H1 (cell line): ENCODE measurements around the gene P3H2. TPM values are rescaled to one million over a fixed set of nuclear protein-coding genes. Genes with fewer than 3 reads are reported as not detected.

Experiments
- CTCF ChIA-PET: fragments of 300-600 bp; sonication (Branson Sonifier 250); formaldehyde crosslinking; loops from one replicate; lab custom pipeline; 2021; ENCODE audit not compliant: partially characterized antibody; lab: Charles Lee
- POLR2A ChIA-PET: fragments of 300-600 bp; sonication (Branson Sonifier 250); formaldehyde crosslinking; loops from one replicate; lab custom pipeline; 2021; ENCODE audit warnings: inconsistent platforms; ENCODE audit not compliant: partially characterized antibody; lab: Charles Lee
- DNase-seq, 2 experiments: peaks; one replicate each; pipeline versions ENCODE4 v3.0.0 to v3.0.0-alpha.2; 2010 to 2022; ENCODE audit warnings: low spot score in 2 of 2, low read depth in 1 of 2, mixed read lengths in 1 of 2
- FAIRE-seq: peaks from 2 replicates; lab custom pipeline; 2011; peaks lifted over from hg19 to GRCh38; lab: Jason Lieb, UNC
- H2AFZ ChIP-seq: 2 replicates; pipeline ENCODE4 v1.8.1; 2012; ENCODE audit warnings: low read length, inconsistent platforms
- H2AK5ac ChIP-seq: 2 replicates; pipeline ENCODE4 v1.6.1; 2013; ENCODE audit warnings: low read depth, low read length
- H2BK120ac ChIP-seq: replicated peaks from 2 replicates; pipeline ENCODE3; 2013; ENCODE audit warnings: low read depth, low read length, inconsistent platforms
- H2BK12ac ChIP-seq: 2 replicates; pipeline ENCODE4 v1.6.1; 2013; ENCODE audit warnings: low read depth, low read length
- H2BK15ac ChIP-seq: 2 replicates; pipeline ENCODE4 v1.6.1; 2013; ENCODE audit warnings: low read length
- H2BK20ac ChIP-seq: 2 replicates; pipeline ENCODE4 v1.6.1; 2013; ENCODE audit warnings: low read length
- H2BK5ac ChIP-seq: 2 replicates; pipeline ENCODE4 v1.6.1; 2013; ENCODE audit warnings: low read depth, low read length
- H3K14ac ChIP-seq: 2 replicates; pipeline ENCODE4 v1.6.1; 2013; ENCODE audit warnings: inconsistent platforms; ENCODE audit not compliant: insufficient read length
- H3K18ac ChIP-seq: 2 replicates; pipeline ENCODE4 v1.6.1; 2013; ENCODE audit warnings: low read length; ENCODE audit errors: extremely low read depth
- H3K23ac ChIP-seq: 2 replicates; pipeline ENCODE4 v1.6.1; 2013; ENCODE audit warnings: inconsistent platforms; ENCODE audit not compliant: insufficient read length
- H3K23me2 ChIP-seq: 2 replicates; pipeline ENCODE4 v1.6.1; 2013; ENCODE audit warnings: low read depth, low read length
- H3K27ac ChIP-seq: 2 replicates; pipeline ENCODE4 v1.6.1; 2011; ENCODE audit warnings: low read depth, low read length, inconsistent platforms
- H3K27me3 ChIP-seq, 4 experiments: replicated peaks in 1 of 4; 1 replicate in 1 of 4; 2 replicates in 3 of 4; pipeline versions ENCODE4 v1.6.1 to v1.8.1; 2011 to 2013; ENCODE audit warnings: low read length in 3 of 4, mild to moderate bottlenecking in 3 of 4, inconsistent platforms in 2 of 4, mixed read lengths in 2 of 4, moderate library complexity in 1 of 4; ENCODE audit not compliant: control insufficient read depth in 3 of 4, insufficient read depth in 3 of 4; ENCODE audit errors: extremely low read depth in 1 of 4
- H3K36me3 ChIP-seq, 4 experiments: 2 replicates each; pipeline versions ENCODE4 v1.6.1 to v1.8.1; 2011 to 2013; ENCODE audit warnings: mild to moderate bottlenecking in 4 of 4, low read length in 3 of 4, moderate library complexity in 2 of 4, control low read depth in 1 of 4, inconsistent platforms in 1 of 4; ENCODE audit not compliant: insufficient read depth in 4 of 4, control insufficient read depth in 2 of 4
- H3K4ac ChIP-seq: replicated peaks from 2 replicates; pipeline ENCODE3; 2013; ENCODE audit warnings: low read length, low read depth, mixed read lengths, inconsistent platforms; ENCODE audit not compliant: insufficient read length
- H3K4me1 ChIP-seq, 4 experiments: replicated peaks in 1 of 4; 1 replicate in 1 of 4; 2 replicates in 3 of 4; pipeline versions ENCODE4 v1.6.1 to v1.8.1; 2011 to 2013; ENCODE audit warnings: low read length in 3 of 4, inconsistent platforms in 2 of 4, mixed read lengths in 1 of 4; ENCODE audit not compliant: insufficient read depth in 4 of 4, control insufficient read depth in 3 of 4
- H3K4me2 ChIP-seq, 2 experiments: 2 replicates each; pipeline versions ENCODE4 v1.6.1 to v1.8.1; 2011 to 2013; ENCODE audit warnings: low read depth in 2 of 2, low read length in 2 of 2, control low read depth in 1 of 2, inconsistent platforms in 1 of 2, mild to moderate bottlenecking in 1 of 2; ENCODE audit not compliant: insufficient read depth in 1 of 2
- H3K4me3 ChIP-seq, 4 experiments: fragments of 200-600, 300-600 bp in 1 of 4; sonication (generic), shearing (Covaris generic), sonication (Bioruptor Twin) in 1 of 4; 2 replicates each; pipeline versions ENCODE4 v1.5.1 to v1.8.1; 2011 to 2016; ENCODE audit warnings: low read length in 4 of 4, low read depth in 3 of 4, control low read depth in 2 of 4, inconsistent platforms in 2 of 4, mild to moderate bottlenecking in 2 of 4, mixed read lengths in 1 of 4, moderate library complexity in 1 of 4; ENCODE audit not compliant: insufficient read depth in 2 of 4; ENCODE audit errors: extremely low read depth in 1 of 4
- H3K56ac ChIP-seq: replicated peaks from 2 replicates; pipeline ENCODE3; 2013; ENCODE audit warnings: low read depth, mild to moderate bottlenecking, mixed read lengths, low read length, inconsistent platforms; ENCODE audit not compliant: insufficient read length
- H3K79me1 ChIP-seq: 2 replicates; pipeline ENCODE4 v1.6.1; 2013; ENCODE audit warnings: low read depth, low read length, control low read depth
- H3K79me2 ChIP-seq, 2 experiments: 2 replicates each; pipeline versions ENCODE4 v1.6.1 to v1.8.1; 2012 to 2013; ENCODE audit warnings: low read length in 2 of 2, mild to moderate bottlenecking in 2 of 2, inconsistent platforms in 1 of 2; ENCODE audit not compliant: insufficient read depth in 2 of 2, control insufficient read depth in 1 of 2
- H3K9ac ChIP-seq, 4 experiments: replicated peaks in 1 of 4; 1 replicate in 1 of 4; 2 replicates in 3 of 4; pipeline versions ENCODE4 v1.6.1 to v1.8.1; 2011 to 2013; ENCODE audit warnings: low read depth in 3 of 4, low read length in 3 of 4, control low read depth in 2 of 4, mild to moderate bottlenecking in 2 of 4, moderate library complexity in 2 of 4, inconsistent platforms in 1 of 4; ENCODE audit errors: extremely low read depth in 1 of 4
- H3K9me3 ChIP-seq, 2 experiments: 2 replicates each; pipeline versions ENCODE4 v1.6.1 to v1.8.1; 2012 to 2013; ENCODE audit warnings: mild to moderate bottlenecking in 2 of 2, moderate library complexity in 2 of 2, control low read depth in 1 of 2, inconsistent platforms in 1 of 2, low read depth in 1 of 2, low read length in 1 of 2, mixed read lengths in 1 of 2; ENCODE audit not compliant: insufficient read depth in 2 of 2
- H4K20me1 ChIP-seq, 2 experiments: replicated peaks in 1 of 2; 2 replicates each; pipeline versions ENCODE3 to v1.8.1; 2011 to 2013; ENCODE audit warnings: inconsistent platforms in 2 of 2, low read length in 2 of 2, mild to moderate bottlenecking in 1 of 2; ENCODE audit not compliant: insufficient read depth in 2 of 2, control insufficient read depth in 1 of 2
- H4K5ac ChIP-seq: 2 replicates; pipeline ENCODE4 v1.6.1; 2013; ENCODE audit warnings: low read length, low read depth, mixed read lengths, inconsistent platforms; ENCODE audit not compliant: insufficient read length
- H4K8ac ChIP-seq: 2 replicates; pipeline ENCODE4 v1.8.0; 2013; ENCODE audit warnings: mild to moderate bottlenecking, moderate library complexity, low read length, inconsistent platforms; ENCODE audit not compliant: insufficient read depth; ENCODE audit errors: extremely low read depth
- H4K91ac ChIP-seq: replicated peaks from 2 replicates; pipeline ENCODE3; 2013; ENCODE audit warnings: low read length, mixed read lengths, inconsistent platforms; ENCODE audit not compliant: insufficient read length
- EGR1 ChIP-seq: IDR thresholded peaks from 2 replicates; pipeline ENCODE4 v1.6.1; 2011; ENCODE audit warnings: low read depth, low read length, borderline replicate concordance
- HDAC2 ChIP-seq, 2 experiments: fragments of 300-600 bp in 1 of 2; sonication (generic) in 1 of 2; IDR thresholded peaks; 2 replicates each; pipeline ENCODE4 v1.6.1; 2011 to 2012; ENCODE audit warnings: low read depth in 2 of 2, low read length in 2 of 2, mild to moderate bottlenecking in 2 of 2, moderate library complexity in 2 of 2, borderline replicate concordance in 1 of 2, inconsistent platforms in 1 of 2
- POLR2A ChIP-seq, 2 experiments: IDR thresholded peaks; 1 replicate in 1 of 2; 2 replicates in 1 of 2; pipeline ENCODE4 v1.6.1; 2011; ENCODE audit warnings: low read depth in 2 of 2, low read length in 2 of 2, mild to moderate bottlenecking in 2 of 2; ENCODE audit errors: control extremely low read depth in 1 of 2
- RAD21 ChIP-seq, 2 experiments: IDR thresholded peaks in 1 of 2; conservative IDR thresholded peaks in 1 of 2; 2 replicates each; pipeline ENCODE4 v1.6.1; 2011; ENCODE audit warnings: low read depth in 2 of 2, low read length in 2 of 2, improper control_type of control experiment in 1 of 2, inconsistent platforms in 1 of 2, mild to moderate bottlenecking in 1 of 2, moderate library complexity in 1 of 2
- SIRT6 ChIP-seq: IDR thresholded peaks from one replicate; pipeline ENCODE4 v1.7.1; 2012; ENCODE audit warnings: low read length, inconsistent platforms
- SP1 ChIP-seq: IDR thresholded peaks from 2 replicates; pipeline ENCODE4 v1.6.1; 2011; ENCODE audit warnings: low read depth, low read length
- SRF ChIP-seq: IDR thresholded peaks from 2 replicates; pipeline ENCODE4 v1.6.1; 2011; ENCODE audit warnings: mild to moderate bottlenecking, low read depth, low read length, moderate library complexity
- TBP ChIP-seq: IDR thresholded peaks from 2 replicates; pipeline ENCODE4 v1.6.1; 2011; ENCODE audit warnings: low read depth, low read length, improper control_type of control experiment
- WGBS, 2 experiments: shearing (Covaris generic) in 1 of 2; methylation state at CpG; one replicate each; pipeline versions ENCODE4 v1.1.6 to v1.1.7; 2013 to 2015; ENCODE audit warnings: low lambda C conversion rate in 2 of 2, mixed read lengths in 2 of 2, inconsistent platforms in 1 of 2, low coverage in 1 of 2, missing lambda C conversion rate in 1 of 2; ENCODE audit not compliant: insufficient replicate concordance in 2 of 2, insufficient coverage in 1 of 2, insufficient read length in 1 of 2; ENCODE audit errors: extremely low coverage in 1 of 2, missing lambda C conversion rate in 1 of 2; 5-methylcytosine and 5-hydroxymethylcytosine counted together
- polyA plus RNA-seq, 7 experiments: library from polyadenylated mRNA; depleted of rRNA in 3 of 7; stranded (reverse) in 5 of 7; unstranded in 2 of 7; fragments of >200 nt in 5 of 7; fragments of 200-250 nt in 2 of 7; gene quantifications; 1 replicate in 5 of 7; 2 replicates in 1 of 7; 4 replicates in 1 of 7; pipeline versions ENCODE4 v1.2.1 to v1.2.3, GENCODE V29; 2011 to 2013; ENCODE audit warnings: missing spikeins in 2 of 7, mixed read lengths in 2 of 7
- total RNA-seq: library from RNA; stranded (reverse); fragmentation: NEBNext Ultra II Directional; extraction: Animal tissue kit (Norgen Biotek cat#: 25700); gene quantifications from 2 replicates; pipeline ENCODE4 v1.2.1, GENCODE V29; 2021

P3H2 gene
- total and polyA plus RNA-seq, 2 of the 8 experiments (the other 6 are each of a cell fraction or from before 2014, with no cell fraction given): 40.5 to 60.4 TPM

DNA sequence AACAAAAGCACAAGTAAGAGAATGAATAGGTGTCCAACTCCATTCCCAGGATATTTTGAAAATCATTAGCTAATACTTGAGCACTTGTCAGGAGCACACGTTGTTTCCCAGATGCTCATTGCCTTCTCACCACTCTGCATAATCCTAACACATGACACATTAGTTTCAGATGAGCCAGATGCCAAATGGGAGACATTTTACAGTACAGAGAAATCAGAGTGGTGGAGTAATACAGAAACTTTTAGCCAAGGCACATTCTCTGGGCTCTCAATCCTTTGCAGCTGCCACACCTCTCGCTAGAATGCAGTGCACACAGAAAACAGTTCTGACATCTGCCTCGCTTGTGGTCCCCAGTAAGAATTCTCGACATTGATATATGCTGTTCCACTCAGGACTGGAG lies 76.6 kb downstream of the P3H2 start:
- Histone ChIP-seq H4K20me1 (no peaks in the 10 kb centered on the region), H2AFZ (no peak overlapping the region), H2BK5ac (no peak overlapping the region), H3K4me2 (no peak overlapping the region), H2BK15ac (no peak overlapping the region), H2AK5ac (no peak overlapping the region), H3K56ac (no peak overlapping the region), H3K79me2 (peaks cover 0 to 52% of the 10 kb centered on the region in 2 experiments; a peak in 2 of 4 replicates), H4K8ac (no peak overlapping the region), H2BK120ac (peak overlapping the region; percentile 48), H2BK20ac (no peak overlapping the region; the same call in 1 of the 2 replicates), H3K4me3 (no peak overlapping the region), H3K9ac (no peak overlapping the region), H3K4ac (no peak overlapping the region), H3K18ac (no peak overlapping the region), H4K5ac (no peak overlapping the region), H3K79me1 (no peaks in the 10 kb centered on the region), H3K4me1 (peaks cover 0 to 39% (median 22%) of the 10 kb centered on the region in 4 experiments), H3K23ac (no peak overlapping the region), H3K27ac (no peak overlapping the region), H2BK12ac (no peak overlapping the region), H3K23me2 (no peaks in the 10 kb centered on the region), H3K9me3 (no peaks in the 10 kb centered on the region), H3K27me3 (no peaks in the 10 kb centered on the region), H4K91ac (no peak overlapping the region), H3K36me3 (no peaks in the 10 kb centered on the region), H3K14ac (no peak overlapping the region)
- DNase-seq (no peak), FAIRE-seq (no peak)
- ChIA-PET CTCF (interaction anchor here (0.6 to 2.9 kb wide), 6 partner anchors 11 to 1216 kb away, joined by 3 to 9 read pairs (median 4); partner anchors contain the start of gene P3H2), POLR2A (interaction anchor here (0.9 kb wide), 1 partner anchor 11 kb away, joined by 3 read pairs; no protein-coding TSS in a partner anchor)
- WGBS, 2 experiments: 85% methylated on average over 4 of the region's 4 CpGs; no CpG with 5 or more reads in 1 of the 2 experiments
- TF ChIP-seq SP1 (no peak), POLR2A (IDR thresholded peaks at IDR 0.05; ENCODE audit: control extremely low read depth in 1 of 2, low read depth in 2 of 2, low read length in 2 of 2) (no peak), RAD21 (IDR thresholded peaks at IDR 0.05 in 1 of 2, conservative IDR thresholded peaks at IDR 0.05 in 1 of 2; ENCODE audit: low read depth in 2 of 2, low read length in 2 of 2) (no peak), EGR1 (no peak), SRF (no peak), HDAC2 (IDR thresholded peaks at IDR 0.05; ENCODE audit: borderline replicate concordance in 1 of 2, low read depth in 2 of 2, low read length in 2 of 2) (no peak), TBP (no peak), SIRT6 (no peak)
